Measurements from ENCODE around the gene PHF20.
"Not testable (repeated sequence)": the region's sequence is repeated elsewhere in the genome, so short reads cannot be mapped to it uniquely, and the experiment has no call there.

Gene PHF20

GRCh38 chr20:35886537-35886936 is 114.7 kb downstream of the PHF20 start:
- DNase-seq (ENCODE audit: low read depth) = no peak
- no peak for TF ChIP-seq CTCF (IDR thresholded peaks at IDR 0.05; ENCODE audit: control insufficient read depth, insufficient read depth, low read depth, low read length, missing control alignments)
- no peak overlapping the region for H3K4me3 ChIP-seq (ENCODE audit: control insufficient read depth, low read depth, low read length)

GRCh38 chr20:35887393-35888064 is 115.7 kb downstream of the PHF20 start:
- no peak for TF ChIP-seq CTCF (IDR thresholded peaks at IDR 0.05; ENCODE audit: control insufficient read depth, insufficient read depth, low read depth, low read length, missing control alignments)
- no peak for DNase-seq (ENCODE audit: low read depth)

DNA sequence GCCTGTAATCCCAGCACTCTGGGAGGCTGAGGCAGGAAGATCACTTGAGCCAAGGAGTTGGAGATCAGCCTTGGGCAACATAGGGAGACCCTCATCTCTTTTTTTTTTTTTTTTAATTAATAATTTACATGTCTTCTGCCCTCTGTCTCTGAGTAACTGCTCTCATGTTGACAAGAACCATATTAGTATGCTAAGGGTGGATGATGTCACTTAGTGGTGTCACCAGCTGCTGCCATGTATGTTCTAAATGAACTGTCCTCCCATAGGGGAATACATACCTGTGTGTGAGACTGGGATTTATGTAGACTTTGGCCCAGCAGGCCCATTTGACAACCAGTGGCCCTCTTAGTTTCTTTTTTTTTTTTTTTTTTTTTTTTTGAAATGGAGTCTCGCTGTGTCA is 116.8 kb downstream of the PHF20 start:
- H3K4me3 ChIP-seq (ENCODE audit: control insufficient read depth, low read depth, low read length) = no peak overlapping the region

More at GRCh38 chr20:35887393-35888064, 115.7 kb downstream of the PHF20 start:
- H3K4me3 ChIP-seq (ENCODE audit: control insufficient read depth, low read depth, low read length) = no peak overlapping the region

DNA sequence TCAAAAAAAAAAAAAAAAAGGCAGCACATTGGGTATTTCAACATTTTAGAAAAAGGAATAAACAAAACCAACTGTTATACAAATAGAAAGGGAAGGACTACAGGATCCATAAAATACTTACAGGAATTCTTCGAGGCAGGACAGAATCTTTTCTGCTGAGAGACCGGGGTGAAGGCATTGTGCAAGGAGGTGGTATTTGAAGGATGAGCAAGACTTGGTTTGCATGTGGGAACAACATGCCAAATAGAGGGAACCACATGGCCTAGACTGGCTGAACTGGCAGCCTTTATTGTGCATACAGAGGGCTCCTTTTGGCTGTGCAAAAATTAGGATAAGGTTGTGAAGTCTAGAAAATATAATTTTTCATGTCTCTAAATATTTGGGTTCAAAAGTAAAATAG is 119.6 kb downstream of the PHF20 start:
- H3K4me3 ChIP-seq (ENCODE audit: control insufficient read depth, low read depth, low read length) = no peak overlapping the region
- TF ChIP-seq CTCF (IDR thresholded peaks at IDR 0.05; ENCODE audit: control insufficient read depth, insufficient read depth, low read depth, low read length, missing control alignments) = no peak
- DNase-seq (ENCODE audit: low read depth) = peak; percentile 82

More for the DNA sequence above, 116.8 kb downstream of the PHF20 start:
- no peak for TF ChIP-seq CTCF (IDR thresholded peaks at IDR 0.05; ENCODE audit: control insufficient read depth, insufficient read depth, low read depth, low read length, missing control alignments)
- no peak for DNase-seq (ENCODE audit: low read depth)

GRCh38 chr20:35892871-35893270 is 121.1 kb downstream of the PHF20 start:
- DNase-seq (ENCODE audit: low read depth) = no peak
- no peak for TF ChIP-seq CTCF (IDR thresholded peaks at IDR 0.05; ENCODE audit: control insufficient read depth, insufficient read depth, low read depth, low read length, missing control alignments)

DNA sequence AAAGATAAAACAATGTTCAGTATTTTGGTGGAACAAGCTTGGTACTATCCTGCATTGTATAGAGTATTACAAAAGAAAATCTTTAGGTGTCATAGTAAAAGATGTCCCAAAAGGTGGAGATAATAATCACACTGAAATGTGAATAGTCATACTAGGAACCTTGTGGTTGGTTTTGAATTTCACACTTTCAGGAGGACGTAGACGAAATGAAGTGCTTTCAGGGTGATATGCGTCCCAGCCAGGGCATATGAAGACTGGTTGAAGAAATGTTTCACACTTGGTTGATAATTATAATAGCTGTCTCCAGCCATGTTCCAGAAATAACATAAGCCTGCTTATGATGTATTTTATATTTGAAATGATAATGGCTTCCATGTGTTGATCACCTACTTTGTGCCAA is 122.1 kb downstream of the PHF20 start:
- H3K4me3 ChIP-seq (ENCODE audit: control insufficient read depth, low read depth, low read length) = no peak overlapping the region

More at GRCh38 chr20:35892871-35893270, 121.1 kb downstream of the PHF20 start:
- H3K4me3 ChIP-seq (ENCODE audit: control insufficient read depth, low read depth, low read length) = no peak overlapping the region

DNA sequence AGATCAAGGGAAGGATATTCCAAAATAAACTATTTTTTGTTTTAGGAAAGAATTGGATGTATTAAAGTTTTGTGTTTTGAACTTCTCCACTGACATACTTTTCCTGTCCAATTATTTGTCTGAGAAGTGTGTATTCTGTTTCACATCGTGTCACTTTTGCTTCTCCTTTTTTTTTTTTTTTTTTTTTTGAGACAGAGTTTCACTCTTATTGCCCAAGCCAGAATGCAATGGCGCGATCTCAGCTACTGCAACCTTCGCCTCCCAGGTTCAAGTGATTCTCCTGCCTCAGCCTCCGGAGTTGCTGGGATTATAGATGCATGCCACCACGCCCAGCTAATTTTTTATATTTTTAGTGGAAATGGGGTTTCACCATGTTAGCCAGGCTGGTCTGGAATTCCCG is 123.7 kb downstream of the PHF20 start:
- not testable (repeated sequence) for DNase-seq (ENCODE audit: low read depth); H3K4me3 ChIP-seq (ENCODE audit: control insufficient read depth, low read depth, low read length)

More for the DNA sequence above, 122.1 kb downstream of the PHF20 start:
- no peak for DNase-seq (ENCODE audit: low read depth)
- TF ChIP-seq CTCF (IDR thresholded peaks at IDR 0.05; ENCODE audit: control insufficient read depth, insufficient read depth, low read depth, low read length, missing control alignments) = no peak
